Fibroblast of pulmonary artery (primary cell): Measurements from ENCODE around the gene CCSAP.

Experiments used
- DNase-seq: peaks from one replicate; pipeline ENCODE4 v3.0.0-alpha.2; 2010; ENCODE audit warnings: low read depth
- H3K4me3 ChIP-seq: replicated peaks from 2 replicates; pipeline ENCODE4 v1.5.1; 2011; ENCODE audit warnings: low read depth, mild to moderate bottlenecking, control low read depth, low read length, moderate library complexity
- CTCF ChIP-seq: IDR thresholded peaks from 2 replicates; pipeline ENCODE4 v1.5.1; 2011; ENCODE audit warnings: mild to moderate bottlenecking, control low read depth, low read length, inconsistent platforms; ENCODE audit errors: missing control alignments

The CCSAP gene

DNA sequence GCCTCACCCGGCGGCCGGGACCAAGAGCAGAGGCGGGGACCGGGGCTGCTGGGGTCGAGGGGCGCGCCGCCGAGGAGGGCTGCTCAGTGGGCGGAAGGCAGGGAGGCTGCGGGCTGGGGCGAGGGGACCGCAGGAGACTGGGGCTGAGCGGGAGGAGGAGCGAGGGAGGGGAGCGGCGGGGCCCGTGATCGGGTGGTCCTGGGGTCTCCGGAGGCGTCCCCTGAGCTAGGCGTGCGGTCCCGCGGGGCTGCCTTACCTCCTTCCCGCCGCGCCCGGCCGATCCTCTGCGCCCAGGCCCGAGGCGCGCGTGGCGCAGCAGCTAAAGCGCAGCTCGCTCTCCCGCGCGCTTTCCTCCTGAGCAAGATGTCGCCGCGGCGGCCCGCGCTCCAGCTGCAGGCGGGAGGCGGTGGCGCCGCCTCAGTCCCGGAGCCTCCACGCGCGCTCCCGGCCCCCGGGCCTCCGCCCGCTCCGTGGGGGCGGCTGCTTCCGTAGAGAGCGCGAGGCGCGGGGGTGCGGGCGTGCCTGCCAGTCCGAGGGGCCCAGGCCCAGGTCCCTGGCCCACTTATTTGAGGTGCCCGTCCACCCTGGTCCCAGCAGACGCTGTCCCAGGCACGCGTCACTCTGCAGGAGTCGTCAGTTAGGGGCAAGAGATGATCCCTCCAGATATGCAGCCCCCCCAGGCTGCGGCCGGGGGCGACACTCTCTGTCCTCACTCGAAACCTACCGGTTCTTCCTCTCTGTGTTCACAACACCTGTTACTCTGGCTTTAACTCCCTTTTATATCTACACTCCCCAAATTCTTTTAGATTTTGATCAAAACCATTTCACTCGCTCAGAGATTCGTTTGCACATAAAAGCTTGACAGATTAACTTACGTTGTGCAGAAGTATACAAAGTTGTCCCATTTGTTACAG, at the start of gene CCSAP:
TSS of gene CCSAP (minus strand) at position 392 of the 914 bp plus-strand sequence. CDS start 582 bp downstream, outside the sequence.
- H3K4me3 ChIP-seq, result peak within 1 kb of the TSS; percentile 71
- TF ChIP-seq CTCF, result no peak
- DNase-seq, result peak; percentile 33

GRCh38 chr1:229390130-229390529, 47.3 kb upstream of the CCSAP start:
- no peak for TF ChIP-seq CTCF
- no peak overlapping the region for H3K4me3 ChIP-seq
- no peak for DNase-seq

- H3K4me3 ChIP-seq, result no peak overlapping the region
- TF ChIP-seq CTCF, result no peak
- DNase-seq, result peak; percentile 13
Observed at GRCh38 chr1:229388897-229389580, 46.2 kb upstream of the CCSAP start.

DNA sequence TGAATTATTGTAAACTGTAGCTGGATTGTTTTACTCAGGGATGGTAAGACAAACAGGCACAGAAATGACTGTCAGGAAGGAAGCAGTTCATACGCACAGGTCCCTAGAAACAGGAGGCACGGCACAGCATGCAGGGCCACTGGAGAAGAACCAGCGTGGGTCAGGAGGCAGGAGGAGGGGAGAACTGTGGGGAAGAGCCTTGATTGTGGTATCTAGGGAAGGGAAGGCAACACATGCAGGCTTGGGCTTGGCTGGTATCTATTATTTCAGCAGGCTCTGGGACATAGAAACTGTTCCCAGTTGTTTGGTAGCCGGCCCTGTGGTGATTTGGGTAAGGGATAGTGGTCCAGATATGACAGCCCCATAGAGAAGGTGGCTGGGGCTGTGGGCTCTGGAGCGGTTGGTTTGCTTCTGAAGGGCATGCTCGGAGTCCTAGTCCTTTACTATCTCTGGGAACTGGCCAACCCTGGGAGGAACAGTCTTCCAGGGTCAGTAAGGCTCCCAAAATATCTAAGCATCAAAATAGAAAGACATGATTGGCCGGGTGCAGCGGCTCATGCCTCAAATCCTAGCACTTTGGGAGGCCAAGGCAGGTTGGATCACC, 43.1 kb upstream of the CCSAP start:
- DNase-seq, result no peak
- TF ChIP-seq CTCF, result no peak
- no peak overlapping the region for H3K4me3 ChIP-seq

DNA sequence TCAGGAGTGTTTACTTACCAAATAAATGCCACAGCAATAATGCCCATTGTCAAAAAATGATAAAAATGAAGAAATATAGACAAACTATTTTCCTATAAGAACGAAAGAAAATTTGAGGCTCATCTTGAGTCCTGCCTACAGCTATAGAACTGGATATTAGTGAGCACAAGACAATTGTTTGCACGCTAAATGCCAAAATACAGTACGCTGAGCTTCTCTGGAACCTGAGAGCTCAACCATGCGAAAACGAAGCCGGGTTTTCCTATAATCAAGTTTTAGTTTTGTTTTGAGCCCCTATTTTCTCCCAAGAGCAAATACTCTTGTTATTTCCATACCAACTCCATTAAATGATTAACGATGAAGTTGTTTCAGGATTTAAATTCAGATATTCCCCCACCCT, 42.0 kb upstream of the CCSAP start:
- H3K4me3 ChIP-seq, result no peak overlapping the region
- no peak for DNase-seq
- no peak for TF ChIP-seq CTCF

- no peak for TF ChIP-seq CTCF
- H3K4me3 ChIP-seq, result no peak overlapping the region
- no peak for DNase-seq
Observed at GRCh38 chr1:229383961-229384360, 41.1 kb upstream of the CCSAP start.
